Measurements from ENCODE around the gene CRABP2. TPM values are rescaled to one million over a fixed set of nuclear protein-coding genes. Genes with fewer than 3 reads are reported as not detected.
A peak's percentile ranks its signal among the peaks of the same experiment; 100 is the strongest.

CRABP2 gene
- total RNA-seq, 6 experiments from 2014 or later = 0.24 TPM; not detected in 5

- Histone ChIP-seq H3K36me3 (peaks cover 0 to 31% (median 7%) of the 10 kb centered on the region in 4 donors), H3K27ac (no peak overlapping the region), H3K9me3 (no peaks in the 10 kb centered on the region), H3K27me3 (no peaks in the 10 kb centered on the region), H3K4me1 (peaks cover 0 to 25% (median 11%) of the 10 kb centered on the region in 4 donors), H3K4me3 (no peak overlapping the region)
- ATAC-seq (no peak), DNase-seq (no peak)
- 92% methylated on average over 2 of the region's 4 CpGs for WGBS (ENCODE audit: insufficient coverage, low coverage, low lambda C conversion rate, missing lambda C conversion rate)
- no peak for TF ChIP-seq POLR2A (IDR thresholded peaks at IDR 0.05)
- TF ChIP-seq CTCF (IDR thresholded peaks at IDR 0.05) = no peak
- intact Hi-C loops (cut with DNase I) = no loop called here
Measured at GRCh38 chr1:156742801-156743200, 37.4 kb upstream of the CRABP2 start.

GRCh38 chr1:156742017-156742416, 36.6 kb upstream of the CRABP2 start:
- ATAC-seq (no peak), DNase-seq (no peak)
- no peaks in the 10 kb centered on the region for H3K27me3 ChIP-seq
- H3K9me3 ChIP-seq = no peaks in the 10 kb centered on the region
- 76% methylated on average over 3 of the region's 3 CpGs for WGBS (ENCODE audit: insufficient coverage, low coverage, low lambda C conversion rate, missing lambda C conversion rate)
- H3K4me1 ChIP-seq = peaks cover 0 to 21% (median 8%) of the 10 kb centered on the region in 4 donors
- intact Hi-C loops (cut with DNase I) = no loop called here
- no peak overlapping the region for H3K4me3 ChIP-seq
- H3K36me3 ChIP-seq = peaks cover 0 to 34% (median 11%) of the 10 kb centered on the region in 4 donors
- peak overlapping the region in 1 of 3 donors; percentile 61 for H3K27ac ChIP-seq
- no peak for TF ChIP-seq CTCF (IDR thresholded peaks at IDR 0.05)
- TF ChIP-seq POLR2A (IDR thresholded peaks at IDR 0.05) = no peak

GRCh38 chr1:156741481-156741983, 36.1 kb upstream of the CRABP2 start:
- H3K4me1 ChIP-seq = peaks cover 0 to 21% (median 8%) of the 10 kb centered on the region in 4 donors
- TF ChIP-seq CTCF (IDR thresholded peaks at IDR 0.05) (no peak), POLR2A (IDR thresholded peaks at IDR 0.05) (no peak)
- no peak for DNase-seq
- H3K9me3 ChIP-seq = no peaks in the 10 kb centered on the region
- intact Hi-C loops (cut with DNase I) = no loop called here
- peak overlapping the region; percentile 58 to 83 (median 61) for H3K27ac ChIP-seq
- peak overlapping the region in 2 of 3 donors; percentile 21 to 80 for H3K4me3 ChIP-seq
- no peaks in the 10 kb centered on the region for H3K27me3 ChIP-seq
- peaks cover 0 to 34% (median 13%) of the 10 kb centered on the region in 4 donors for H3K36me3 ChIP-seq
- ATAC-seq = no peak
- 58% methylated on average over 4 of the region's 8 CpGs for WGBS (ENCODE audit: insufficient coverage, low coverage, low lambda C conversion rate, missing lambda C conversion rate)

- Histone ChIP-seq H3K4me1 (peaks cover 0 to 15% (median 6%) of the 10 kb centered on the region in 4 donors), H3K27ac (peak within 1 kb of the TSS; percentile 58 to 83 (median 61)), H3K9me3 (no peaks in the 10 kb centered on the region), H3K27me3 (no peaks in the 10 kb centered on the region), H3K36me3 (peaks cover 0 to 34% (median 14%) of the 10 kb centered on the region in 4 donors), H3K4me3 (peak within 1 kb of the TSS; percentile 76 to 80 (median 80))
- TF ChIP-seq CTCF (IDR thresholded peaks at IDR 0.05) (no peak), POLR2A (IDR thresholded peaks at IDR 0.05) (peak; percentile 51)
- under 1% methylated on average over 30 of the region's 38 CpGs for WGBS (ENCODE audit: insufficient coverage, low coverage, low lambda C conversion rate, missing lambda C conversion rate)
- peak; percentile 96 to 98 (median 98) for DNase-seq
- peak; percentile 91 to 95 (median 92) for ATAC-seq
- intact Hi-C loops (cut with DNase I) = no loop called here
Measured at GRCh38 chr1:156740741-156741480, 35.5 kb upstream of the CRABP2 start, which contains the start of gene MRPL24. MRPL24 (minus strand) TSS chr1:156741088; CDS start chr1:156738704, 2,384 bp downstream.
